HepG2 (cell line): ENCODE results near the gene MRM2. TPM values are rescaled to one million over a fixed set of nuclear protein-coding genes. Genes with fewer than 3 reads are reported as not detected.

Experiments used
- ATAC-seq: fragments of 200-7000 bp; cut with Tn5 transposase; 3 replicates; pipeline ENCODE4 v1.9.1; 2020; ENCODE audit warnings: mild to moderate bottlenecking, moderate library complexity
- BruUV-seq: library from RNA; stranded (reverse); fragments of 400-500 nt; replicated peaks from 2 replicates; lab custom pipeline; 2021; lab: Mats Ljungman, UMichigan
- CTCF ChIA-PET: fragments of 300-600 bp; formaldehyde crosslinking; extraction: SDS; loops from one replicate; lab custom pipeline; 2021; ENCODE audit warnings: low total read pairs, inconsistent platforms, low intra/inter-chr PET ratio; lab: Yijun Ruan, JAX
- POLR2A ChIA-PET: fragments of 350-600 bp; sonication (Branson Sonifier 250); formaldehyde crosslinking; loops from one replicate; lab custom pipeline; 2020; ENCODE audit warnings: antibody characterized with exemption, inconsistent platforms; lab: Yijun Ruan, JAX
- DNase-seq: peaks from one replicate; pipeline ENCODE4 v3.0.0-alpha.2; 2015; ENCODE audit warnings: low spot score
- FAIRE-seq: peaks from 3 replicates; lab custom pipeline; 2011; peaks lifted over from hg19 to GRCh38; lab: Jason Lieb, UNC
- H2AFZ ChIP-seq: one replicate; pipeline ENCODE4 v1.6.1; 2011; ENCODE audit warnings: low read length, inconsistent platforms
- H3K27ac ChIP-seq: fragments of 300-600 bp; 3 replicates; pipeline ENCODE4 v1.8.0; 2011; ENCODE audit warnings: mixed run types, mild to moderate bottlenecking, mixed read lengths, low read length, inconsistent platforms; ENCODE audit not compliant: insufficient read depth; ENCODE audit errors: extremely low read length
- H3K27me3 ChIP-seq, 2 experiments: fragments of 200-600 bp in 1 of 2; 2 replicates in 1 of 2; 3 replicates in 1 of 2; pipeline versions ENCODE4 v1.6.0 to v1.8.0; 2011; ENCODE audit warnings: low read length in 2 of 2, mild to moderate bottlenecking in 2 of 2, moderate library complexity in 2 of 2, inconsistent platforms in 1 of 2; ENCODE audit not compliant: insufficient read depth in 2 of 2, control insufficient read depth in 1 of 2
- H3K36me3 ChIP-seq, 2 experiments: fragments of 200-600 bp in 1 of 2; replicated peaks in 1 of 2; 2 replicates in 1 of 2; 3 replicates in 1 of 2; pipeline versions ENCODE4 v1.5.1 to v1.8.0; 2011; ENCODE audit warnings: low read length in 2 of 2, inconsistent platforms in 1 of 2; ENCODE audit not compliant: insufficient read depth in 2 of 2, control insufficient read depth in 1 of 2
- H3K4me1 ChIP-seq: 2 replicates; pipeline ENCODE4 v1.5.1; 2012; ENCODE audit warnings: low read length, inconsistent platforms; ENCODE audit not compliant: insufficient read depth
- H3K4me2 ChIP-seq: 2 replicates; pipeline ENCODE4 v1.6.0; 2011; ENCODE audit warnings: low read depth, low read length, inconsistent platforms
- H3K4me3 ChIP-seq, 3 experiments: fragments of 200-600 bp in 1 of 3; sonication (generic), shearing (Covaris generic) in 1 of 3; replicated peaks in 1 of 3; 2 replicates each; pipeline ENCODE4 v1.5.1; 2011 to 2016; ENCODE audit warnings: low read length in 3 of 3, inconsistent platforms in 2 of 3, low read depth in 2 of 3, mild to moderate bottlenecking in 2 of 3, control low read depth in 1 of 3, mixed read lengths in 1 of 3; ENCODE audit not compliant: insufficient read depth in 1 of 3
- H3K79me2 ChIP-seq: one replicate; pipeline ENCODE4 v1.6.1; 2011; ENCODE audit warnings: low read length, inconsistent platforms; ENCODE audit not compliant: insufficient read depth
- H3K9ac ChIP-seq: 2 replicates; pipeline ENCODE4 v1.6.0; 2011; ENCODE audit warnings: mild to moderate bottlenecking, low read depth, low read length, inconsistent platforms; ENCODE audit not compliant: insufficient read depth
- H3K9me3 ChIP-seq: 2 replicates; pipeline ENCODE4 v1.5.1; 2012; ENCODE audit warnings: mild to moderate bottlenecking, low read length
- H4K20me1 ChIP-seq: 2 replicates; pipeline ENCODE4 v1.6.0; 2011; ENCODE audit warnings: inconsistent platforms, mild to moderate bottlenecking, low read length, moderate library complexity; ENCODE audit not compliant: insufficient read depth
- NCOA5 ChIP-seq: sonication (generic); formaldehyde crosslinking; IDR thresholded peaks from 2 replicates; pipeline ENCODE4 v1.4.0; 2020; ENCODE audit warnings: missing genetic modification reagents
- NFYC ChIP-seq: IDR thresholded peaks from 2 replicates; pipeline ENCODE4 v1.6.1; 2016; ENCODE audit warnings: missing genetic modification reagents, missing compliant biosample characterization
- NKX3-1 ChIP-seq: sonication (generic); formaldehyde crosslinking; IDR thresholded peaks from 2 replicates; pipeline ENCODE4 v1.5.0; 2020; ENCODE audit warnings: missing genetic modification reagents
- RFX3 ChIP-seq: IDR thresholded peaks from 2 replicates; pipeline ENCODE4 v1.6.1; 2016; ENCODE audit warnings: missing biosample characterization, missing genetic modification reagents
- RFXAP ChIP-seq: sonication (generic); formaldehyde crosslinking; IDR thresholded peaks from 2 replicates; pipeline ENCODE4 v1.4.0; 2020; ENCODE audit warnings: missing genetic modification reagents, borderline replicate concordance
- SIN3A ChIP-seq: IDR thresholded peaks from 2 replicates; pipeline ENCODE4 v1.6.1; 2011; ENCODE audit warnings: low read depth, mild to moderate bottlenecking, control low read depth, low read length, borderline replicate concordance
- SIN3B ChIP-seq: fragments of 150-350 bp; IDR thresholded peaks from 2 replicates; pipeline ENCODE4 v1.6.1; 2014; ENCODE audit warnings: low read length
- SIX4 ChIP-seq: sonication (generic); formaldehyde crosslinking; IDR thresholded peaks from 2 replicates; pipeline ENCODE4 v1.4.0; 2020; ENCODE audit warnings: missing genetic modification reagents
- ZFAT ChIP-seq: sonication (generic); formaldehyde crosslinking; conservative IDR thresholded peaks from 2 replicates; pipeline ENCODE4 v1.8.1; 2023; ENCODE audit warnings: missing genetic modification reagents, inconsistent platforms
- ZNF101 ChIP-seq: sonication (generic); formaldehyde crosslinking; IDR thresholded peaks from 2 replicates; pipeline ENCODE4 v1.4.0; 2020; ENCODE audit warnings: mild to moderate bottlenecking, low read depth, missing genetic modification reagents, borderline replicate concordance
- ZNF160 ChIP-seq: sonication (generic); formaldehyde crosslinking; IDR thresholded peaks from 2 replicates; pipeline ENCODE4 v1.8.0; 2022; ENCODE audit warnings: mild to moderate bottlenecking, inconsistent platforms, missing genetic modification reagents
- ZNF282 ChIP-seq: fragments of 450-650 bp; IDR thresholded peaks from 2 replicates; pipeline ENCODE4 v1.6.1; 2018; ENCODE audit not compliant: partially characterized antibody
- ZNF354B ChIP-seq: sonication (generic); formaldehyde crosslinking; IDR thresholded peaks from 2 replicates; pipeline ENCODE4 v1.8.0; 2022; ENCODE audit warnings: mild to moderate bottlenecking, missing genetic modification reagents
- ZNF414 ChIP-seq: sonication (generic); formaldehyde crosslinking; IDR thresholded peaks from 2 replicates; pipeline ENCODE4 v1.5.0; 2020; ENCODE audit warnings: missing genetic modification reagents
- ZNF552 ChIP-seq: sonication (generic); formaldehyde crosslinking; IDR thresholded peaks from 2 replicates; pipeline ENCODE4 v1.9.0; 2022; ENCODE audit warnings: missing genetic modification reagents, mild to moderate bottlenecking, borderline replicate concordance
- ZNF703 ChIP-seq: sonication (generic); formaldehyde crosslinking; IDR thresholded peaks from 2 replicates; pipeline ENCODE4 v1.5.1; 2020; ENCODE audit warnings: missing genetic modification reagents, mild to moderate bottlenecking, moderate library complexity, borderline replicate concordance
- ZSCAN30 ChIP-seq: sonication (generic); formaldehyde crosslinking; IDR thresholded peaks from 2 replicates; pipeline ENCODE4 v1.5.0; 2020; ENCODE audit warnings: mild to moderate bottlenecking, missing genetic modification reagents
- ZXDC ChIP-seq: sonication (generic); formaldehyde crosslinking; IDR thresholded peaks from 2 replicates; pipeline ENCODE4 v1.5.0; 2020; ENCODE audit warnings: mild to moderate bottlenecking, missing genetic modification reagents
- WGBS: methylation state at CpG from one replicate; pipeline ENCODE4 v1.1.6; 2017; ENCODE audit warnings: low lambda C conversion rate; 5-methylcytosine and 5-hydroxymethylcytosine counted together
- in situ Hi-C: cut with HindIII; loops from 2 replicates; pipeline ENCODE4 v1.10.0; 2017; ENCODE audit warnings: low pct_unique_long_range_greater_than_20kb; ENCODE audit not compliant: extremely low pct_ligation_motif_present
- intact Hi-C: fragments of 100-400 bp; cut with micrococcal nuclease; formaldehyde crosslinking; loops from one replicate; pipeline ENCODE4 v1.10.0; 2022; ENCODE audit not compliant: unreplicated experiment
- polyA plus RNA-seq, 8 experiments: library from polyadenylated mRNA; depleted of rRNA in 3 of 8; stranded (reverse) in 7 of 8; unstranded in 1 of 8; fragments of >200 nt; fragmentation: Illumina TruSeq in 4 of 8; extraction: Trizol in 4 of 8; gene quantifications; 2 replicates each; pipeline versions ENCODE4 v1.2.1 to v1.2.3, GENCODE V29; 2011 to 2016; ENCODE audit warnings: low read depth in 4 of 8, missing spikeins in 1 of 8, mixed read lengths in 1 of 8; ENCODE audit not compliant: insufficient read depth in 1 of 8
- total RNA-seq, 5 experiments: library from RNA; depleted of rRNA; stranded (reverse); fragments of >200 nt; fragmentation: Illumina TruSeq; extraction: Trizol; gene quantifications; 2 replicates each; pipeline ENCODE4 v1.2.3, GENCODE V29; 2016; ENCODE audit warnings: low read depth in 1 of 5

Gene MRM2
- total and polyA plus RNA-seq, 2 of the 13 experiments (the other 11 are each of a cell fraction or from before 2014, with no cell fraction given): 13.2 to 34.2 TPM

- Histone ChIP-seq H3K9ac (no peak overlapping the region), H3K4me2 (no peak overlapping the region), H3K4me3 (no peak overlapping the region), H3K4me1 (no peaks in the 10 kb centered on the region), H3K9me3 (no peaks in the 10 kb centered on the region), H3K79me2 (no peaks in the 10 kb centered on the region), H3K36me3 (peaks cover 6 to 38% of the 10 kb centered on the region in 2 experiments; a peak in 3 of 5 replicates), H3K27ac (no peak overlapping the region), H4K20me1 (no peaks in the 10 kb centered on the region), H2AFZ (no peak overlapping the region), H3K27me3 (no peaks in the 10 kb centered on the region)
- 99% methylated on average over 10 of the region's 34 CpGs for WGBS
- intact Hi-C loops (no loop called here), in situ Hi-C loops (loop anchor here (10.0 kb wide), 1 partner anchor 46 kb away; no protein-coding TSS in a partner anchor)
- CTCF ChIA-PET: no interaction called here
- TF ChIP-seq ZNF282 (no peak), ZNF552 (CRISPR knock-in tag) (no peak), SIX4 (CRISPR knock-in tag) (no peak), ZNF354B (CRISPR knock-in tag) (no peak), RFXAP (no peak), SIN3A (no peak), ZNF414 (CRISPR knock-in tag) (no peak), NFYC (CRISPR knock-in tag) (no peak), NKX3-1 (CRISPR knock-in tag) (no peak), NCOA5 (CRISPR knock-in tag) (no peak), SIN3B (no peak), ZNF101 (CRISPR knock-in tag) (no peak), RFX3 (CRISPR knock-in tag) (no peak), ZFAT (CRISPR knock-in tag) (no peak), ZSCAN30 (no peak), ZNF160 (CRISPR knock-in tag) (no peak), ZXDC (CRISPR knock-in tag) (no peak), ZNF703 (CRISPR knock-in tag) (no peak)
- POLR2A ChIA-PET: no interaction called here
- ATAC-seq (no peak), FAIRE-seq (no peak), DNase-seq (no peak)
- BruUV-seq: no TSS peak
These were observed 16.8 kb upstream of the MRM2 start for GRCh38 chr7:2258661-2259365.
